DMS53 treated with DMSO at 0.1 percent for 48 hours (cell line): ENCODE results near the gene GALNT16.

Experiments
- DNase-seq: peaks from one replicate; lab custom pipeline; 2025; ENCODE audit not compliant: unreplicated experiment; lab: John Stamatoyannopoulos, UW

The GALNT16 gene

DNA sequence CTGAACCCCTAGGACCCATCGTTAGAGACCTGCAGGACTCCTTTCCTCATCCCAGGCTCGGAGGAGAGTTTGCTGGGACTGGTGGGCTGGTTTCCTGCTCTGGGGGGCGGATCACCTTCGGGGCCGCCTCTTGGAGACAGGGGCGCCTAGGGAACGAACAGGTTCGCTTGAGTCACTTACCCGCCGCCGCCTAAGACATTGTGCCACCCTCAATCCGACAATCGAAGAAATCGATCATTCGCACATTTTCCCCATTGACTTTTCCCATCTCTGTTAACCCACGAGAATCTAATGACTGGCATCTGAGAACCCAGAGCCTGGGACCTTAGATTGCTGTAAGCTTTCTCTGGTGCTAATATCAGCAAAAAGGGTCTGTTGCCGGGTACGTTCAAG is 138.9 kb downstream of the GALNT16 start:
- no peak for DNase-seq

DNA sequence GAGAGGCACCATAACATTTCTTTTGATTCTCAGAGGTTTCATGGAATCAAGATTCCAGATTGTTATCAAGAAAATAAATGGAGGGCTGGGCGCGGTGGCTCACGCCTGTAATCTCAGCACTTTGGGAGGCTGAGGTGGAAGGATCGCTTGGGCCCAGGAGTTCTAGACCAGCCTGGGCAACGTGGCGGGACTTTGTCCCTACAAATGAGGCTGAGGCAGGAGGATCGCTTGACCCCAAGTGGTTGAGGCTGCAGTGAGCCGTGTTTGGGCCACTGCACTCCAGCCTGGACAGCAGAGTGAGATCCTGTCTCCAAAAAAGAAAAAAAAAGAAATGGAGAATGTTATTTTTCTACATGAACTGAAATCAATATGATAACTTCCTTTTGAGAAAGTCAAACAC is 139.8 kb downstream of the GALNT16 start:
- DNase-seq = no peak

- no peak for DNase-seq
Measured at GRCh38 chr14:69400154-69400553, 140.2 kb downstream of the GALNT16 start.

GRCh38 chr14:69401841-69402240 is 141.9 kb downstream of the GALNT16 start:
- DNase-seq = no peak

GRCh38 chr14:69404478-69404877 is 144.5 kb downstream of the GALNT16 start:
- DNase-seq = no peak

GRCh38 chr14:69404883-69405282 is 144.9 kb downstream of the GALNT16 start:
- DNase-seq = no peak

- DNase-seq = no peak
Measured at GRCh38 chr14:69405762-69406161, 145.8 kb downstream of the GALNT16 start.
